Muscle of arm (tissue), 14 donors: ENCODE measurements around the gene ZNF573. TPM values are rescaled to one million over a fixed set of nuclear protein-coding genes. Genes with fewer than 3 reads are reported as not detected.
"Not testable (repeated sequence)": the region's sequence is repeated elsewhere in the genome, so short reads cannot be mapped to it uniquely, and the experiment has no call there.

Experiments
- DNase-seq: peaks from one replicate; pipeline ENCODE4 v3.0.0-alpha.2; 2013
- long read RNA-seq, 11 donors: transcript quantifications; one replicate each; lab custom pipeline, GENCODE V29; 2026
- polyA plus RNA-seq, 12 donors: library from polyadenylated mRNA; unstranded; fragments of 120-200 nt; gene quantifications; one replicate each; pipeline ENCODE4 v1.2.1, GENCODE V29; 2013; ENCODE audit not compliant: insufficient read length in 12 of 12

Gene ZNF573
- 10 to 100 TPM in 8 of 12 donors, 1 to 10 TPM in 2, not detected in 2; 7.7 to 20.5 (median 12.1) TPM for polyA plus RNA-seq
- long read RNA-seq, donor 1, partial matches to known transcripts: 53 of 53 reads
- long read RNA-seq, donor 1, other reads (novel, unspliced or antisense): 0 of 53 reads
- long read RNA-seq, donor 2, partial matches to known transcripts: 0 of 2 reads
- long read RNA-seq, donor 2, other reads (novel, unspliced or antisense): 0 of 2 reads
- long read RNA-seq, donor 3, partial matches to known transcripts: 8 of 8 reads
- long read RNA-seq, donor 3, other reads (novel, unspliced or antisense): 0 of 8 reads
- long read RNA-seq, donor 4: 0 reads
- long read RNA-seq, donor 5, partial matches to known transcripts: 0 of 1 reads
- long read RNA-seq, donor 5, other reads (novel, unspliced or antisense): 0 of 1 reads
- long read RNA-seq, donor 6: 0 reads
- long read RNA-seq, donor 7, partial matches to known transcripts: 7 of 8 reads
- long read RNA-seq, donor 7, other reads (novel, unspliced or antisense): 0 of 8 reads
- long read RNA-seq, donor 8, partial matches to known transcripts: 0 of 1 reads
- long read RNA-seq, donor 8, other reads (novel, unspliced or antisense): 0 of 1 reads
- long read RNA-seq, donor 9, partial matches to known transcripts: 6 of 6 reads
- long read RNA-seq, donor 9, other reads (novel, unspliced or antisense): 0 of 6 reads
- long read RNA-seq, donor 10, partial matches to known transcripts: 8 of 9 reads
- long read RNA-seq, donor 10, other reads (novel, unspliced or antisense): 0 of 9 reads
- long read RNA-seq, donor 11, partial matches to known transcripts: 22 of 22 reads
- long read RNA-seq, donor 11, other reads (novel, unspliced or antisense): 0 of 22 reads

DNA sequence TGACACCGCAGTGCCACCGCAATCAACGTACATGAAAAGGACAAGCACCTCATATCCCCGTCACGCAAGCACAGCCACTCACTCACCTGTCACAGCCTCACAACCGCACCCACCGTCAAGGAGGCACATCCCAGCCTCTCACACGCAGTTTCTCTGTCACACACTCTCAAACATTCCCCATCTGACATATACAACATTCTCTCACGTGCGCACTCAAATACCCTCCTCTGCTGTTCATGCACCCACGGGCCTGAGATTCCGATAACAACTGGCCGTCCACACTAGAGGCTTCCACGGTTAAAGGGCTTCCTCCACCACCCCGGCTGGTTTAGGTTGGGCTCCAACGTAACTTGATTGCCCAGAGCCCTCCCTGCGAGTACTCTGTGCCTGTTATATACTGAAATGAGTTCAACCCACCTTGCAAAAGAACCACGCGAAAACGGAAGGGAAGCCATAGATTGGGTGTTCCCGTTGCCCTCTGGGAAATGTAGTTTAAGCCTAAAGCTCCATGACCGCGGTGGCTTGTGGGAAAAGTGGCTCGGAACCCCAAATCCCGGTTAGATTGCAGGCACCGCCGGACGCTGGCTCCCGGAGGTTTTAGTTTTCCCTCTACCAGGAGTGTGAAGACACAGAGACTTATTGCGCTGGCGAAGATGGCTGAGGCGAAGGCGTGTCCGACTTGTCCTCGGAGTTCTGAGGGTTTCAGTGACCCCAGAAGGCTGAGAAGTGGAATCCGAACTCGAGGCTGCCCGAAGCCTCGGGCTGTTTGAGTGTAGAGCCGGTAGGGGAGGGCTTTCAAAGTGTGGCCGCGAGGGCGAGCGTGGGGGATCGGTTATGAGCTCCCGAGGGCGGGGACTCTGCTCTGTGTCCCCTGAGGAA lies at the start of gene ZNF573:
ZNF573 (minus strand) TSS at position 460 of the 879 bp plus-strand sequence. CDS start 5,857 bp downstream, outside the sequence.
- DNase-seq: peak; percentile 91

DNA sequence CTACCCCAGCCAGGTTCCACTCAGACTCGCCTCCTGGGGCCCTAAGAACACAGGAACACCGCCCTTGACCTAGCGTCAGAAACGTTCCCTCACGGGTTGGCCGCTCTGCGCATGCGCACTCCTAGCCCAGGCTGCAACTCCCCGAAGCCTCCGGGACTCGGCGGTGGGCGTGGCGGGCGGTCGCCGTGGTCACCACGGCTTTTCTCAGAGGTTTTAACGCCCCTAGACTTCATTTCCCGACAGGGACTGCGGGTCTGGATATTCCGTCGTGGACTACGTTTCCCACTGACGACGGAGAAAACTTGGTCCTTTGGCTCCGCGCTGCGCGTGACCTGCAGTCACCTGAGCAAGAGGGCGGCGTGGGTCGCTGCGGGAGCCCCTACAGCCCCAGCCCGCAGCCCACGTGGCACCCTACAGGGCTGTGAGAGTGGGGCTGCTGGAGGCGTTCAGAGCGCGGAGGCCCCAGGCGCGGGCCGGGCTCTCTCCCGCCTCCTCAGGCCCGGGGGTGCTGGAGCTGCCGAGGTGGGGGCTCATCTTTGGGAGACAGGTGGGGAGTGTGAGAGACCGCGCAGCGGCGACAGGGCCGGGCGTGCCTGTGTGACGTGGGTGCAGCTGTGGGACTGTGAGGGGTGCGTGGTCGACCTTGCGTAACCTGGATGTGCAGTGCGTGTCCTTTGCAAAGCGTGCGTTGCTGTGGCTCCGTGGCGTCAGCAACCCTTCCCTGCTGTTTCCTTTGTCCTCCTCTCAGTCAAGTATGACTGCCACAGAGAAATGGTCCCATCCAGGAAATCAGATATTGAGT lies 38.0 kb upstream of the ZNF573 start:
- DNase-seq: peak; percentile 84

DNA sequence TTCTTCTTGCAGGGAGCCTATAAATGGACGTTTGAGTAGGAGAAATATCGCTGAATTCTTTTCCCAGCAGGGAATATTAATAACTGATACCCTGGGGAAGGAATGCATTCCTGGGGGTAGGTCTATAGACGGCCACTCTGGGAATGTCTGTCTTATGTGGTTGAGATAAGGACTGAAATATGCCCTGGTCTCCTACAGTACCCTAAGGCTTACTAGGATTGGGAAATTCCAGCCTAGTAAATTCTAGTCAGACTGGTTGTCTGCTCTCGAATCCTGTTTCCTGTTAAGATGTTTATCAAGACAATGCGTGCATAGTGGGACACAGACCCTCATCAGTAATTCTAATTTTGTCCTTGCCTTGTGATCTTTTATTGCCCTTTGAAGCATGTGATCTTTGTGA lies 36.2 kb upstream of the ZNF573 start:
- not testable (repeated sequence) for DNase-seq

DNA sequence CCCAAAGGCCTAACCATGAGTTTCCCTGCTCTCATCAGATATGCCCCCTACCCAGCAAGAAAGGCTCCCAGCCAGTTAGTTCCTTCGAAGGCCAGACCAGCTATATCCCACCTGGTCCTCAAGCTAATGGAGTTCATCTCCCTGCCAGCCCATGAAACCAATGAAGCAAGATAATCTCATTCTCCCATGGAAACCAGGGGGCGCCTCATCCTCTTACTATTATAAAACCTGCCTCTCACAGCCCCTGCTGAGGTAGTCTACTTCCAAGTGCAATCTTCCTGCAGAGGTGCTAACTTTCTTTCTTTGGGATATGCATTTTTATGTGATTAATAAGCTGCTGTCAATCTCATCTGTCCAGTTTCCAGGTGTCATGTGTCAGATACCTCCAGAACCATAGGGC lies 34.0 kb upstream of the ZNF573 start:
- no peak for DNase-seq

DNA sequence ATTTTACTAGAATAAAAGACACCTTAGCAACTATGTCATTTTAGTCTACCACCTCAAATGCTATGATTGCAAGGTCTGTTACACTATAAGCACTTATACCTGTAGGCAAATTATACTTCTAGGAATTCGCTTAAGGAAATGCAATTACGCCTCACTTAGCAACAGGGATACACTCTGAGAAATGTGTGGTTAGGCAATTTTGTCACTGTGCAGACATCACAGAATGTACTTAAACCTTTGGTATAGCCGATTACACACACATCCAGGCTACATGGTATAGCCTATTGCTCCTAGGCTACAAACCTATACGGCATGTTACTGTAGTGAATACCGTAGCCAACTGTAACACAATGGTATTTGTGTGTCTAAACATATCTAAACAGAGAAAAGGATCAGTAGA lies 30.0 kb upstream of the ZNF573 start:
- DNase-seq: no peak

DNA sequence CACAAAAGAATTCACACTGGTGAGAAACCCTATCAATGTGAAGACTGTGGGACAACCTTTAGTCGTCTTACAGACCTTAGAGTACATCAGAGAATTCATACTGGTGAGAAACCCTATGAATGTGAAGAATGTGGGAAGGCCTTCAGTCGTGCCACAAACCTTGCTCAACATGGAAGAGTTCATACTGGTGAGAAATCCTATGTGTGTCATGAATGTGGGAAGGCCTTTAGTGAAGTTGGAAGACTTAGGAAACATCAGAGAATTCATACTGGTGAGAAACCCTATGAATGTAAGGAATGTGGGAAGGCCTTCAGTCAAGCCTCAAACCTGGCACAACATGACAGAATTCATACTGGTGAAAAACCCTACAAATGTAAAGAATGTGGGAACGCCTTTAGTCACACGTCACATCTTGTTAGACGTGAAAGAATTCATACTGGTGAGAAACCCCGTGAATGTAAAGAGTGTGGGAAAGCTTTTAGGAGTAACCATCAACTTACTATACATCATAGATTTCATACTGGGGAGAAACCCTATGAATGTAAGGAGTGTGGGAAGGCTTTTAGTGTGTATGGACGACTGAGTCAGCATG lies 24.0 kb upstream of the ZNF573 start:
- DNase-seq: no peak

DNA sequence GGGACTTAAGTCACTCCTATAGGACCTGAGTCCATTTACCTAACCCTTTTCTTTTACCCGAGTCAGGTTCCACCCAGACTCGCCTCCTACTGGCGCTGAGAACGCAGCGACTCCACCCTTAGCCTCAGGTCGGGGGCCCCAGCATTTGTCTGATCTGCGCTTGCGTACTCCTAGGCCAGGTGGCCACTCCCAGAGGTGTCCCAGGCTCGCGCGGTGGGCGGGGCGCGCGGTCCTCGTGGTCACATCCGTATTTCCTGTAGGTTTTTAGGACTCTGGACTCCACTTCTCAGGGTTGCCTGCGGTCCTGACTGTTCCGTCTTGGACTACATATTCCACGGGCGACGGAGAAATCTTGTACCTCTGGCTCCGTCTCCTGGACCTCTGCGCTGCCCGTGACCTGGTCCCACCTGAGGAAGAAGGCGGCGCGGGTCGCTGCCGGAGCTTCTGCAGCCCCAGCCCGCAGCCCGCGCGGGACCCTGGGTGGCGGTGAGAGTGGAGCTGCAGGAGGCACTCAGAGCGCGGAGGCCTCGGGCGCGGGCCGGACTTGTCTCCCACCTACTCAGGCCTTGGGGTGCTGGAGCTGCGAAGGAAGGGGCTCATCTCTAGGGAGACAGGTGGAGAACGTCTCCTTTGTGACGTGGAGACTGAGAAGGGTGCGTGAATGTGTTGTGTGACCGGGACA lies 11.0 kb upstream of the ZNF573 start:
- no peak for DNase-seq

DNA sequence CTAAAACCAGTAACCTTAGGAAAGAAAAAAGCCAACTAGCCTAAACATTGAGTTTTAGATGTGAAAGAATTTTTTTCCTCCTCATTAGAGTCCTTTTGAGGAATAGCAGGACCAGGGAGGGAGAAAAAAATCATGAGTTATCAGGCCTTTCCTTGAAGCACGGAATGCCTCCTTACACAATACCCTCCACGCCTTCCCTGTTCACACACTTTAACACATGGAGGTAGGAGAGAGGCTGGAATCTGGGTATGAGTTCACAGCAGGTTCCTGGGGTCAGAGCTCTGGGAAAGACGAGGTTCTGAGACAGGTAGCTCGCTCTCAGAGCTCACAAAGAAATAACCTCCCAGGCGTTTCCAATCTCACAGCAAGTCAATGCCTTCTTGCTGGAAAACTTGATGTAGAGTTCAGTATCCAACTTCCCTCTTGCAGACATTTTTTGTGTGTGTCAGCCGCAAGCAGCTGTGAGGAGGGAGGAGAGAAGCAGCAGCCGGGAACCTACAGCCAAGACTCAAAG lies 716 bp downstream of the ZNF573 start:
- DNase-seq: no peak

DNA sequence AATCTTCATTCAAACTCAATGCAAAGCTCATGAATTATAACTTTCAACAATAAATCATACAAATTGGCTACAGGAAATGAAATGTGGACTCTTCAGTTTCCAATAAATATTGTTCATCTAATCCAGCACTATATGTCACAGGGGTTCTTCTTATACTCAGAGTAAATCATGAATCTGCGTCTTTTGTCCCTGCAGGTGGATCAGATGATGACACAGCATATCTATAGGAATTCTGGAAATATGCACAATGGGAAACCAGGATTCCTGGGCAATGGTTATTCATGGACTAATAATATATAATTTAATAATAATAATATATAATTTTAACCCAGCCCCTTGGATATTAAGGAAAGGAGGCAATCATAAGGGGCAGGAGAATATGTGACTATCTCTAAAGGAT lies 8.4 kb downstream of the ZNF573 start:
- DNase-seq: no peak

DNA sequence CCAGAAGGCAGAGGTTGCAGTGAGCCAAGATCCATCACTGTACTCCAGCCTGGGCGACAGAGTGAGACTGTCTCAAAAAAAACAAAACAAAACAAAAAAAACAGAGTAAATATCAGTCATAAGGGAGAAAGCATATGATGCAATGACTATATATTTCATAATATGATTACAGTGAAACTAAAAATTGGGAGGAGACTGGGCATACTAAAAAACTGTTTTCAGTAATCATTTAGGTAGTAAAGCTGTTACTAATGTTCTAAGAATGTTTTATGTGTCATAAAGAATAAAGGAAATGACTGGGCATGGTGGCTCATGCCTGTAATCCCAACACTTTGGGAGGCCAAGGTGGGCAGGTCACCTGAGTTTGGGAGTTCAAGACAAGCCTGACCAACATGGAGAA lies 15.9 kb downstream of the ZNF573 start:
- DNase-seq: no peak

DNA sequence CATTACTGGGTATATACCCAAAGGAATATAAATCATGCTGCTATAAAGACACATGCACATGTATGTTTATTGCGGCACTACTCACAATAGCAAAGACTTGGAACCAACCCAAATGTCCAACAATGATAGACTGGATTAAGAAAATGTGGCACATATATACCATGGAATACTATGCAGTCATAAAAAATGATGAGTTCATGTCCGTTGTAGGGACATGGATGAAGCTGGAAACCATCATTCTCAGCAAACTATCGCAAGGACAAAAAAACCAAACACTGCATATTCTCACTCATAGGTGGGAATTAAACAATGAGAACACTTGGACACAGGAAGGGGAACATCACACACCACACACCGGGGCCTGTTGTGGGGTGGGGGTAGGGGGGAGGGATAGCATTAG lies 21.7 kb downstream of the ZNF573 start:
- DNase-seq: not testable (repeated sequence)

DNA sequence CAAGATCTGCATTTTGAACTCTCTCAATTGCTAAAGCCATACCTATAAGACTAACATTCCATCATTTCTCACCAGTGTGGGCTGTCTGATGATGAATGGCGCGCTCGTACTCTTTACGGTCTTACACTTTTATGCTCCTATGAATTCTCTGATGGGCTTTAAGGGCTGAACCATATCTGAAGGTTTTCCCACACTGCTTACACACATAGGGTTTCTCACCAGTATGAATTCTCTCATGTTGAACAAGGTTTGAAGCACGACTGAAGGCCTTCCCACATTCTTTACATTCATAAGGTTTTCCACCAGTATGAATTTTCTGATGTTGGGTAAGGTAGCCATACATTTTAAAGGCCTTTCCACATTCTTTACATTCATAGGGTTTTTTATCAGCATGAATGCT lies 41.0 kb downstream of the ZNF573 start:
- DNase-seq: no peak

DNA sequence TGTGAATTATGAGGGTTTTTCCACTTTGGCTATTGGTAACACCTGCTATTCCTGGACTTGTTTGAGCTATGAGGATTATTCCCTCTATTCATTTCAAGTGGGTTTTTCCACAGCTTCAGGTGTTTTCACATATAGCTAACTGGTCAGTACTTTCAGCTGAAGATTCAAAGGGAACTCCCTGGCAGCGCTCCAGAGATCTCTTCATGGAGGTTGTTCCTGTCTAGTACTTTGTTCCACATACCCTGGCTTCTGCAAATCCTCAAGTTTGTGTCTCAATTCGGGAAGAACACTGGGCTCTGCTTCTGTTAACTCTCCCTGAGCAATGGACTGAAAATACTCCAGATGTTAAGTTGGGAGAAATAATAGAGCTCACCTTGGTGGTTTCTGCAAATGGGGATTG lies 54.2 kb downstream of the ZNF573 start:
- DNase-seq: no peak

DNA sequence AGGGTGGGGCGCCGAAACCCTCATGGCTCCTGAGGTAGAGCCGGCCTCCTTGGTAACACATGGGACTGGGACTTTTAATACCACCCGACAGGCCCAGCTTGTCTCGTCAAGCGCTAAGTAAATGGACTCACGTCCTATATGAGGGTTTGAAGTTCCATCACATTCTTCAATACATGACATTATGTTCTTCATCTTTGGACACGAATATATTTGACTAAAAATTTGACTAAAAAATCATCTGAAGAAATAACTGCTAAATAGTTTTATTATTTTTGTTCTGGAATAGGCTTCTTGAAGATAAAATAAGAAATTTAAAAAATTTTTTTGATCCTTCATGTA lies 59.5 kb downstream of the ZNF573 start:
- DNase-seq: no peak

DNA sequence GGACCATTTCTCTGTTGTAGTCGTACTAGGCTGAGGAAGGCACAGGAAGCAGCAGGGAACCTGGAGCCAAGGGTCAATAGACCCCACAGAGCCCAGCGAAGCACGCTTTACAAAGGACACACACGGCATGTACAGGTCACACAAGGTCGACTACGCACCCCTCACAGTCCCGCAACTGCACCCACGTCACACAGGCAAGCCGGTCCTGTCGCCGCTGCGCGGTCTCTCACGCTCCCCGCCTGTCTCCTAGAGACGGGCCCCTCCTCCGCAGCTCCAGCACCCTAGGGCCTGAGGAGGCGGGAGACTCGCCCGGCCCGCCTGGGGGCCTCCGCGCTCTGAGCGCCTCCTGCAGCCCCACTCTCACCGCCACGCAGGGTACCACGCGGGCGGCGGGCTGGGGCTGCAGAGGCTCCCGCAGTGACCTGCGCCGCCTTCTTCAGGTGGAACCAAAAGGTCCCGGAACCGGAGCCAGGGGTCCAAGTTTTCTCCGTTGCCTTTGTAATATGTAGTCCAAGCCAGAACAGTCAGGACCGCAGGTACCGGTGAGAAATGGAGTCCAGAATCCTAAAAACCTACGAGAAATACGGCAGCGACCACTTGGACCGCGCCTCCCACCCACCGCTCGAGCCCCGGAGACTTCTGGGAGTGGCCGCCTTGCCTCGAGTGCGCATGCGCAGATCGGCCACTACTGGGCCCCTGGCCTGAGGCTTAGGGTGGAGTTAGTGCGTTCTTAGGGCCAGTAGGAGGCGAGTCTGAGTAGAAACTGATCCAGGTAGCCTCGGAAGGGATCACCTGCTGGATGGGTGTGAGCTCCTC lies 60.1 kb downstream of the ZNF573 start, which contains the start of gene ZNF607:
ZNF607 (minus strand) TSS at position 651 of the 816 bp plus-strand sequence. CDS start 8,143 bp downstream, outside the sequence.
- peak; percentile 93 for DNase-seq

DNA sequence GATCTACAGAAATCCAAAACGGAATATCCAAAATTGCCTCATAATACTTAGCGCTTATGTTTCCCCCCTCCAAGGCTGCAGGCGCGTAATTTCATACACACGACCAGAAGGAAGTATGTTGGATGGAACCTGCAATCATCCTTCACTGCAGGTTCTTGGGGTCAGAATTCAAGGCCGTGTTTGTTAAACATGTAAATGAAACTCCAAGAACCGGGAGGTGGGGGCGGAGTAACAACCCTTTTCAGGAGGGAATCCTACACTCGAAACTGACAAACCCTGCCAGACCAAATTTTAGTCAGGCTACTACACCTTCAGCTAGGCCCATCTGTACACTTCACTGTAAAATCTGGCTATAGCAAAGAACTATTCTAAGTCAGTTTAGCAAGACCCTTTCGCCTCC lies 61.1 kb downstream of the ZNF573 start:
- DNase-seq: no peak

DNA sequence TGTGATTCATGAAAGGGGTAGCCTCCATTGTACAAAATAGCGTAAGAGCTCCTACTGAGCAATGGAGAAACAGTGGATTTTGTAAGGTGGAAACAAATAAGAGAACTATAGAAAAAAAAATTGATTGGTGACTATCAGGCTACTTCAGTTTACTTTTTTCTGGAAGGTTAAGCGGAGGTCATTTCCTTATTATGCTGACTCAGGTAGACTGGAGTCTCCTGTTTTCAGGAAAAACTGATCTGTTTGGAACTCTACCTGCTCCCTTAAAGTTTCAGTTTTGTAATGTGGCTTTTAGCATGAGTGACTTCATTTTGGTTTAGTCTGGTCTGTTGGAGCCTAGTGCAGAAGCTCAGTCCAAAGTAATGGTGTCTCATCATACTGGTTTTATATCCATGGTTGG lies 63.2 kb downstream of the ZNF573 start:
- DNase-seq: no peak

DNA sequence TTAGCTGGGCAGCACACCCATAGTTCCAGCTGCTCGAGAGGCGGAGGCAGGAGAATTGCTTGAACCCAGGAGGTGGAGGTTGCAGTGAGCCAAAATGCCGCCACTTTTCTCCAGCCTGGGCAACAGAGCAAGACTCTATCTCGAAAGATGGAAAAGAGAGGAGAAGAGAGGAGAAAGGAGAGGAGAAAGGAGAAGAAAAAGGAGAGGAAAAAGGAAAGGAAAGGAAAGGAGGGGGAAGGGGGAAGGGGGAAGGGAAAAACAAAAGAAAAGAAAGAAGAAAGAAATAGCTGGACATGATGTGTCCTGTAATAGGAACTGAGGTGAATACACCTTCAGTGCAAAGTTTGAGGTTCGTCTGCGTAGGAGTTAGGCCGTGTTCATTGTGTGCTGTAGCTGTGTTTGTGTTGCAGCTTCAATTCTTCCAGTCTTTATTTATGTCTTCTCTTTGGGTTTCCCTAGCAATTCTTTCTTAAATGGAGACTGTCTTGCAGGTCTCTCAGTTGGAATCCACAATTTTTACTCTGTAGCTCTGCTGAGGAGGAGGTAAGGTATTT lies 73.3 kb downstream of the ZNF573 start:
- no peak for DNase-seq
